ENCODE measurements around the gene WDR62.

WDR62 gene

GRCh38 chr19:36142496-36142895 lies 87.8 kb downstream of the WDR62 start:
- DNase-seq (ENCODE audit: low read depth) = no peak
- no peak overlapping the region for H3K4me3 ChIP-seq (ENCODE audit: low read depth, low read length)
- no peak for TF ChIP-seq CTCF (conservative IDR thresholded peaks at IDR 0.05; ENCODE audit: low read depth, low read length)

GRCh38 chr19:36144624-36145023 lies 89.9 kb downstream of the WDR62 start:
- no peak for DNase-seq (ENCODE audit: low read depth)
- TF ChIP-seq CTCF (conservative IDR thresholded peaks at IDR 0.05; ENCODE audit: low read depth, low read length) = no peak
- no peak overlapping the region for H3K4me3 ChIP-seq (ENCODE audit: low read depth, low read length)

GRCh38 chr19:36149673-36150406 lies 95.1 kb downstream of the WDR62 start:
- no peak for DNase-seq (ENCODE audit: low read depth)
- H3K4me3 ChIP-seq (ENCODE audit: low read depth, low read length) = no peak overlapping the region
- TF ChIP-seq CTCF (conservative IDR thresholded peaks at IDR 0.05; ENCODE audit: low read depth, low read length) = no peak

GRCh38 chr19:36150586-36150985 lies 95.9 kb downstream of the WDR62 start:
- DNase-seq (ENCODE audit: low read depth) = no peak
- no peak overlapping the region for H3K4me3 ChIP-seq (ENCODE audit: low read depth, low read length)
- no peak for TF ChIP-seq CTCF (conservative IDR thresholded peaks at IDR 0.05; ENCODE audit: low read depth, low read length)

GRCh38 chr19:36151144-36152018 lies 96.7 kb downstream of the WDR62 start:
- H3K4me3 ChIP-seq (ENCODE audit: low read depth, low read length) = peak overlapping the region; percentile 60
- peak; percentile 20 for DNase-seq (ENCODE audit: low read depth)
- no peak for TF ChIP-seq CTCF (conservative IDR thresholded peaks at IDR 0.05; ENCODE audit: low read depth, low read length)

- TF ChIP-seq CTCF (conservative IDR thresholded peaks at IDR 0.05; ENCODE audit: low read depth, low read length) = no peak
- peak overlapping the region; percentile 60 for H3K4me3 ChIP-seq (ENCODE audit: low read depth, low read length)
- peak; percentile 11 for DNase-seq (ENCODE audit: low read depth)
These were observed 97.3 kb downstream of the WDR62 start for GRCh38 chr19:36152019-36152351.
